ENCODE results near the gene CHST11.

The CHST11 gene

GRCh38 chr12:104435175-104435574 is 21.6 kb upstream of the CHST11 start:
- Histone ChIP-seq H3K4me3 (ENCODE audit: insufficient read depth, low read length, poor library complexity, severe bottlenecking) (no peak overlapping the region), H4K20me1 (ENCODE audit: low read depth, low read length) (no peaks in the 10 kb centered on the region), H3K9me2 (replicated peaks; ENCODE audit: insufficient read depth, low read length) (no peaks in the 10 kb centered on the region), H2AFZ (ENCODE audit: low read depth, low read length, severe bottlenecking) (no peak overlapping the region), H3F3A (ENCODE audit: insufficient read depth) (no peaks in the 10 kb centered on the region), H3K27me3 (ENCODE audit: low read length) (no peaks in the 10 kb centered on the region), H3K79me2 (ENCODE audit: insufficient read depth, low read length) (no peaks in the 10 kb centered on the region), H3K9ac (ENCODE audit: low read length) (no peak overlapping the region), H3K9me3 (ENCODE audit: insufficient read depth, low read length) (no peaks in the 10 kb centered on the region), H3K4me2 (ENCODE audit: low read depth, low read length, poor library complexity, severe bottlenecking) (no peak overlapping the region), H3K27ac (ENCODE audit: low read depth, low read length) (no peak overlapping the region), H3K36me3 (ENCODE audit: low read length) (no peaks in the 10 kb centered on the region)
- TF ChIP-seq EZH2phosphoT487 (conservative IDR thresholded peaks at IDR 0.05; ENCODE audit: low read length) = no peak
- no peak for TF ChIP-seq CTCF (IDR thresholded peaks at IDR 0.05; ENCODE audit: insufficient read depth, low read length, poor library complexity, severe bottlenecking)

GRCh38 chr12:104435765-104436164 is 21.0 kb upstream of the CHST11 start:
- Histone ChIP-seq H3K9me3 (ENCODE audit: insufficient read depth, low read length) (no peaks in the 10 kb centered on the region), H4K20me1 (ENCODE audit: low read depth, low read length) (no peaks in the 10 kb centered on the region), H3K4me2 (ENCODE audit: low read depth, low read length, poor library complexity, severe bottlenecking) (no peak overlapping the region), H3K27ac (ENCODE audit: low read depth, low read length) (no peak overlapping the region), H3K79me2 (ENCODE audit: insufficient read depth, low read length) (no peaks in the 10 kb centered on the region), H3K9me2 (replicated peaks; ENCODE audit: insufficient read depth, low read length) (no peaks in the 10 kb centered on the region), H3K36me3 (ENCODE audit: low read length) (no peaks in the 10 kb centered on the region), H3K4me3 (ENCODE audit: insufficient read depth, low read length, poor library complexity, severe bottlenecking) (no peak overlapping the region), H2AFZ (ENCODE audit: low read depth, low read length, severe bottlenecking) (no peak overlapping the region), H3K9ac (ENCODE audit: low read length) (no peak overlapping the region), H3K27me3 (ENCODE audit: low read length) (no peaks in the 10 kb centered on the region), H3F3A (ENCODE audit: insufficient read depth) (no peaks in the 10 kb centered on the region)
- TF ChIP-seq EZH2phosphoT487 (conservative IDR thresholded peaks at IDR 0.05; ENCODE audit: low read length) = no peak
- no peak for TF ChIP-seq CTCF (IDR thresholded peaks at IDR 0.05; ENCODE audit: insufficient read depth, low read length, poor library complexity, severe bottlenecking)

GRCh38 chr12:104436790-104437189 is 20.0 kb upstream of the CHST11 start:
- Histone ChIP-seq H3K36me3 (ENCODE audit: low read length) (no peaks in the 10 kb centered on the region), H3F3A (ENCODE audit: insufficient read depth) (no peaks in the 10 kb centered on the region), H3K4me3 (ENCODE audit: insufficient read depth, low read length, poor library complexity, severe bottlenecking) (no peak overlapping the region), H3K27me3 (ENCODE audit: low read length) (no peaks in the 10 kb centered on the region), H3K79me2 (ENCODE audit: insufficient read depth, low read length) (no peaks in the 10 kb centered on the region), H3K27ac (ENCODE audit: low read depth, low read length) (no peak overlapping the region), H2AFZ (ENCODE audit: low read depth, low read length, severe bottlenecking) (no peak overlapping the region), H3K9ac (ENCODE audit: low read length) (no peak overlapping the region), H4K20me1 (ENCODE audit: low read depth, low read length) (no peaks in the 10 kb centered on the region), H3K9me2 (replicated peaks; ENCODE audit: insufficient read depth, low read length) (no peaks in the 10 kb centered on the region), H3K9me3 (ENCODE audit: insufficient read depth, low read length) (no peaks in the 10 kb centered on the region), H3K4me2 (ENCODE audit: low read depth, low read length, poor library complexity, severe bottlenecking) (no peak overlapping the region)
- TF ChIP-seq CTCF (IDR thresholded peaks at IDR 0.05; ENCODE audit: insufficient read depth, low read length, poor library complexity, severe bottlenecking) (no peak), EZH2phosphoT487 (conservative IDR thresholded peaks at IDR 0.05; ENCODE audit: low read length) (no peak)
